Choroid plexus epithelial cell (primary cell): ENCODE results near the gene CERS4.

Experiments used
- DNase-seq: peaks from one replicate; pipeline ENCODE4 v3.0.0-alpha.2; 2010; ENCODE audit warnings: low read depth
- H3K4me3 ChIP-seq: 2 replicates; pipeline ENCODE4 v1.5.1; 2011; ENCODE audit warnings: low read depth, mild to moderate bottlenecking, control low read depth, low read length, moderate library complexity
- CTCF ChIP-seq: conservative IDR thresholded peaks from 2 replicates; pipeline ENCODE4 v1.5.1; 2011; ENCODE audit warnings: low read depth, mild to moderate bottlenecking, control low read depth, inconsistent platforms, low read length, moderate library complexity

The CERS4 gene

GRCh38 chr19:8307400-8307964 is 98.3 kb downstream of the CERS4 start:
- H3K4me3 ChIP-seq, result peak overlapping the region; percentile 67
- no peak for DNase-seq
- TF ChIP-seq CTCF, result no peak

- H3K4me3 ChIP-seq, result peak within 1 kb of the TSS; percentile 67
- TF ChIP-seq CTCF, result no peak
- DNase-seq, result peak; percentile 89
Observed at GRCh38 chr19:8307965-8308866, 99.0 kb downstream of the CERS4 start, which contains the start of gene CD320. CD320 (minus strand) TSS chr19:8308358; CDS start chr19:8308290, 68 bp downstream.

- DNase-seq, result no peak
- peak overlapping the region; percentile 67 for H3K4me3 ChIP-seq
- TF ChIP-seq CTCF, result no peak
Observed at GRCh38 chr19:8308891-8309291, 99.7 kb downstream of the CERS4 start.

GRCh38 chr19:8310342-8311055 is 101.3 kb downstream of the CERS4 start:
- no peak for DNase-seq
- TF ChIP-seq CTCF, result no peak

GRCh38 chr19:8311461-8312260 is 102.5 kb downstream of the CERS4 start:
- H3K4me3 ChIP-seq, result no peak overlapping the region
- no peak for DNase-seq
- no peak for TF ChIP-seq CTCF

More at GRCh38 chr19:8310342-8311055, 101.3 kb downstream of the CERS4 start:
- H3K4me3 ChIP-seq, result no peak overlapping the region
